Spleen (tissue), 11 donors: Measurements from ENCODE around the gene ZNF648. TPM values are rescaled to one million over a fixed set of nuclear protein-coding genes. Genes with fewer than 3 reads are reported as not detected.

ENCODE experiments used
- DNase-seq: peaks from one replicate; pipeline ENCODE4 v3.0.0-alpha.2; 2020
- H3K27ac ChIP-seq, 8 donors: fragments of 200-600 bp; sonication (generic) in 7 of 8; 1 replicate in 4 of 8; 2 replicates in 4 of 8; pipeline versions ENCODE4 v1.5.0 to v1.8.0; 2016 to 2021; ENCODE audit warnings: inconsistent platforms in 4 of 8, mild to moderate bottlenecking in 4 of 8, moderate library complexity in 1 of 8
- H3K27me3 ChIP-seq, 7 donors: fragments of 200-600 bp; sonication (generic) in 6 of 7; replicated peaks in 1 of 7; 1 replicate in 4 of 7; 2 replicates in 3 of 7; pipeline versions ENCODE4 v1.5.0 to v1.8.0; 2016 to 2021; ENCODE audit warnings: inconsistent platforms in 3 of 7, mild to moderate bottlenecking in 1 of 7
- H3K36me3 ChIP-seq, 6 donors: fragments of 200-600 bp; sonication (generic) in 5 of 6; 1 replicate in 4 of 6; 2 replicates in 2 of 6; pipeline versions ENCODE4 v1.5.0 to v1.8.0; 2016 to 2021; ENCODE audit warnings: inconsistent platforms in 2 of 6
- H3K4me1 ChIP-seq, 6 donors: fragments of 200-600 bp; sonication (generic) in 5 of 6; 1 replicate in 3 of 6; 2 replicates in 3 of 6; pipeline versions ENCODE4 v1.5.0 to v1.8.0; 2016 to 2021; ENCODE audit warnings: inconsistent platforms in 3 of 6
- H3K4me3 ChIP-seq, 8 donors: fragments of 200-600 bp; sonication (generic) in 7 of 8; 1 replicate in 4 of 8; 2 replicates in 4 of 8; pipeline versions ENCODE4 v1.5.0 to v1.8.0; 2016 to 2021; ENCODE audit warnings: inconsistent platforms in 4 of 8, mild to moderate bottlenecking in 4 of 8, moderate library complexity in 2 of 8
- H3K9me3 ChIP-seq, 8 donors: fragments of 200-600 bp; sonication (generic) in 7 of 8; 1 replicate in 4 of 8; 2 replicates in 4 of 8; pipeline versions ENCODE4 v1.5.0 to v1.8.0; 2016 to 2021; ENCODE audit warnings: inconsistent platforms in 4 of 8
- CTCF ChIP-seq, 11 experiments: fragments of 200-600 bp in 7 of 11; fragments of 450-650 bp in 4 of 11; sonication (generic) in 4 of 11; IDR thresholded peaks in 8 of 11; conservative IDR thresholded peaks in 3 of 11; 1 replicate in 7 of 11; 2 replicates in 4 of 11; pipeline versions ENCODE4 v1.4.0 to v1.8.0; 2016 to 2021; ENCODE audit warnings: antibody characterized with exemption in 11 of 11, inconsistent platforms in 4 of 11, mild to moderate bottlenecking in 1 of 11
- POLR2A ChIP-seq, 3 donors: fragments of 450-650 bp; IDR thresholded peaks; one replicate each; pipeline ENCODE4 v1.5.1; 2017; ENCODE audit warnings: antibody characterized with exemption in 3 of 3, mild to moderate bottlenecking in 1 of 3
- POLR2AphosphoS5 ChIP-seq, 3 donors: sonication (generic); formaldehyde crosslinking; IDR thresholded peaks; one replicate each; pipeline ENCODE4 v1.5.1; 2017; ENCODE audit warnings: antibody characterized with exemption in 3 of 3
- WGBS, 5 donors: extraction: QIAGEN DNeasy Blood & Tissue Kit in 3 of 5; methylation state at CpG; one replicate each; pipeline versions ENCODE4 v1.1.5 to v1.1.7; 2013 to 2018; 5-methylcytosine and 5-hydroxymethylcytosine counted together
- intact Hi-C: fragments of 100-400 bp; cut with DNase I; formaldehyde crosslinking; loops from one replicate; pipeline ENCODE4 v1.15.0; 2023; ENCODE audit warnings: low total_unique reads
- polyA plus RNA-seq, 3 donors: library from polyadenylated mRNA; stranded (reverse); fragments of 200-250 nt; gene quantifications; one replicate each; pipeline ENCODE4 v1.2.1, GENCODE V29; 2013
- total RNA-seq, 7 donors: library from RNA; depleted of rRNA in 3 of 7; stranded (reverse); fragments of >200 nt in 3 of 7; fragmentation: NEBNext Ultra II Directional in 4 of 7; extraction: Animal tissue kit (Norgen Biotek cat#: 25700) in 4 of 7; gene quantifications; one replicate each; pipeline versions ENCODE4 v1.1.0 to v1.2.1, GENCODE V29; 2016 to 2021
- donor health status: healthy with polysubstance abuse.
- donor health status: DM: no; HTN: no; CAD: no; lungs with moderate emphysema.
- donor health status: DM: no; HTN: no; CAD: no.
- donor health status: Bipolar disorder and iron deficiency.
- donor health status: healthy.
- donor health status: DM: no; HTN: no; CAD: no.
- donor health status: DM: yes; HTN: yes; CAD: no.

The ZNF648 gene
- total and polyA plus RNA-seq, 10 donors = 0.26 TPM; not detected in 9

- intact Hi-C loops = no loop called here
- TF ChIP-seq CTCF (IDR thresholded peaks at IDR 0.05 in 8 of 11, conservative IDR thresholded peaks at IDR 0.05 in 3 of 11) (no peak), POLR2A (IDR thresholded peaks at IDR 0.05) (no peak), POLR2AphosphoS5 (IDR thresholded peaks at IDR 0.05) (no peak)
- Histone ChIP-seq H3K4me1 (peaks cover 0 to 7% (median 3%) of the 10 kb centered on the region in 6 donors), H3K9me3 (peaks cover 0 to 8% (median 0%) of the 10 kb centered on the region in 8 donors), H3K4me3 (no peak overlapping the region), H3K27me3 (peaks cover 0 to 68% (median 29%) of the 10 kb centered on the region in 7 donors), H3K36me3 (no peaks in the 10 kb centered on the region), H3K27ac (no peak overlapping the region)
- no peak for DNase-seq
- 66 to 80% (median 77%) methylated on average over 6 of the region's 6 CpGs for WGBS, 5 donors
Observed at GRCh38 chr1:182060877-182061276, 635 bp downstream of the ZNF648 start.

GRCh38 chr1:182059936-182060335 lies 1.6 kb downstream of the ZNF648 start:
- TF ChIP-seq POLR2A (IDR thresholded peaks at IDR 0.05) = no peak
- no peak for TF ChIP-seq POLR2AphosphoS5 (IDR thresholded peaks at IDR 0.05)
- TF ChIP-seq CTCF (IDR thresholded peaks at IDR 0.05 in 8 of 11, conservative IDR thresholded peaks at IDR 0.05 in 3 of 11) = no peak
- Histone ChIP-seq H3K27ac (no peak overlapping the region), H3K9me3 (peaks cover 0 to 8% (median 0%) of the 10 kb centered on the region in 8 donors), H3K4me1 (peaks cover 0 to 7% (median 3%) of the 10 kb centered on the region in 6 donors), H3K36me3 (no peaks in the 10 kb centered on the region), H3K27me3 (peaks cover 0 to 73% (median 29%) of the 10 kb centered on the region in 7 donors), H3K4me3 (no peak overlapping the region)
- no peak for DNase-seq
- intact Hi-C loops = loop anchor here (10.0 kb wide), 1 partner anchor 585 kb away; no protein-coding TSS in a partner anchor
- 80 to 86% (median 83%) methylated on average over 1 to 2 of the region's 2 CpGs for WGBS, 5 donors

DNA sequence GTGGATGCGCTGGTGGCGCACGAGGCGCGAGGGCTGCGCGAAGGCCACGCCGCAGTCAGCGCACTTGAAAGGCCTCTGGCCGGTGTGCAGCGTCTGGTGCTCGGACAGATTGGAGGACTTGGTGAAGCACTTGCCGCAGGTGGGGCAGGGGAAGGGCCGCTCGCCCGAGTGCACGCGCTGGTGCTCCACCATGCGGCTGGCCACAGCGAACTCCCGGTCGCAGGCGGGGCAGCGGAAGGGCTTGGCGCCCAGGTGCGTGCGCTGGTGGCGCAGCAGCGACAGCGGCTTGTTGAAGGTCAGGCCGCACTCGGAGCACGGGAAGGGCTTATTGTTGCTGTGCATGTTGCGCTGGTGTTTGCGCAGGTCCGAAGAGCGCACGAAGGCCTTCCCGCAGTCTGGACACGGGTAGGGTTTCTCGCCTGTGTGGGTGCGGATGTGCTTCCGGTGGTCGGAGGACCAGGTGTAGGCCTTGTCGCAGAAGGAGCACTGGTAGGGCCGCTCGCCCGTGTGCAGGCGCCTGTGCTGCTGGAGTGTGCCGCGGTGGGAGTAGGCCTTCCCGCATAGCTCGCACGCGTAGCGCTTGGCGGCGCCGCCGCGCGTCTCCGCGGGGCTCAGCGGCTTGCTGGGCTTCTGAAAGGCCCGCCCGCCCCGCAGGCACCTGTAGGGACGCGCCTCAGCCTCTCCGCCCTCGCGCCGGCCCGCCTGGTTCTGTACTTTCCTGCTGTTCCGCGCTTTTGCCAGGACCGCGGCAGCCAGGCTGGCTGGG lies 4.7 kb downstream of the ZNF648 start:
- intact Hi-C loops = loop anchor here (10.0 kb wide), 1 partner anchor 582 kb away; no protein-coding TSS in a partner anchor

More for the DNA sequence above, 4.7 kb downstream of the ZNF648 start:
- H3K27me3 ChIP-seq = peaks cover 0 to 72% (median 29%) of the 10 kb centered on the region in 7 donors
- H3K4me3 ChIP-seq = no peak overlapping the region
- no peak overlapping the region for H3K27ac ChIP-seq
- no peaks in the 10 kb centered on the region for H3K9me3 ChIP-seq
- no peaks in the 10 kb centered on the region for H3K36me3 ChIP-seq
- 14 to 38% (median 19%) methylated on average over 46 to 80 of the region's 80 CpGs for WGBS, 5 donors
- DNase-seq = no peak
- TF ChIP-seq CTCF (IDR thresholded peaks at IDR 0.05 in 8 of 11, conservative IDR thresholded peaks at IDR 0.05 in 3 of 11) (no peak), POLR2A (IDR thresholded peaks at IDR 0.05) (no peak), POLR2AphosphoS5 (IDR thresholded peaks at IDR 0.05) (no peak)
- H3K4me1 ChIP-seq = peaks cover 0 to 7% (median 3%) of the 10 kb centered on the region in 6 donors
